ENCODE measurements around the gene ACSM5. TPM values are rescaled to one million over a fixed set of nuclear protein-coding genes. Genes with fewer than 3 reads are reported as not detected.
"Not testable (repeated sequence)": the region's sequence is repeated elsewhere in the genome, so short reads cannot be mapped to it uniquely, and the experiment has no call there.

The ACSM5 gene
- total and polyA plus RNA-seq, 8 donors: 0.25 to 1.3 (median 0.85) TPM

GRCh38 chr16:20483989-20484388 is 74.7 kb downstream of the ACSM5 start:
- intact Hi-C loops (cut with DNase I); H3K27ac ChIP-seq; H3K9me3 ChIP-seq; H3K4me3 ChIP-seq; H3K27me3 ChIP-seq; H3K4me1 ChIP-seq; H3K36me3 ChIP-seq; DNase-seq; FAIRE-seq: not testable (repeated sequence)
- WGBS, 2 donors: 71% methylated on average over 1 of the region's 1 CpG; no CpG with 5 or more reads in 1 of the 2 donors
- peak in 1 of 4 donors; percentile 45 for ATAC-seq

GRCh38 chr16:20484726-20485125 is 75.4 kb downstream of the ACSM5 start:
- H3K4me3 ChIP-seq: no peak overlapping the region
- no peaks in the 10 kb centered on the region for H3K4me1 ChIP-seq
- no peaks in the 10 kb centered on the region for H3K9me3 ChIP-seq
- intact Hi-C loops (cut with DNase I): no loop called here
- no peak overlapping the region for H3K27ac ChIP-seq
- H3K27me3 ChIP-seq: no peaks in the 10 kb centered on the region
- H3K36me3 ChIP-seq: no peaks in the 10 kb centered on the region
- 26 to 64% methylated on average over 1 of the region's 1 CpG for WGBS, 2 donors
- no peak for TF ChIP-seq CTCF (IDR thresholded peaks at IDR 0.05)
- DNase-seq (no peak), ATAC-seq (no peak), FAIRE-seq (no peak)

GRCh38 chr16:20485408-20485807 is 76.1 kb downstream of the ACSM5 start:
- TF ChIP-seq CTCF (IDR thresholded peaks at IDR 0.05): no peak
- no peaks in the 10 kb centered on the region for H3K36me3 ChIP-seq
- intact Hi-C loops (cut with DNase I): no loop called here
- no peaks in the 10 kb centered on the region for H3K9me3 ChIP-seq
- H3K27ac ChIP-seq: no peak overlapping the region
- H3K27me3 ChIP-seq: no peaks in the 10 kb centered on the region
- ATAC-seq (no peak), DNase-seq (no peak), FAIRE-seq (no peak)
- WGBS, 2 donors: 36 to 72% methylated on average over 1 of the region's 1 CpG
- H3K4me1 ChIP-seq: no peaks in the 10 kb centered on the region
- no peak overlapping the region for H3K4me3 ChIP-seq

Other genes starting within 250 kb of the ACSM5 start
- gene GP2, start 82.0 kb upstream of the ACSM5 start, total RNA-seq: over 10,000 TPM; 14,691 to 38,505 (median 27,302) TPM
- gene GP2, start 82.0 kb upstream of the ACSM5 start, polyA plus RNA-seq: over 10,000 TPM in 1 of 2 donors, 1,000 to 10,000 TPM in 1; 7,130 to 10,292 TPM
- 1 to 10 TPM; 1.3 to 9.6 (median 3.4) TPM for gene UMOD, start 56.8 kb upstream of the ACSM5 start, total RNA-seq
- 1 to 10 TPM; 2.3 to 5.5 TPM for gene UMOD, start 56.8 kb upstream of the ACSM5 start, polyA plus RNA-seq
- gene PDILT, start 4.8 kb upstream of the ACSM5 start, total RNA-seq: not detected
- gene PDILT, start 4.8 kb upstream of the ACSM5 start, polyA plus RNA-seq: not detected
- under 1 TPM in 1 of 6 donors, not detected in 5; 0.28 TPM for gene ACSM2A, start 42.0 kb downstream of the ACSM5 start, total RNA-seq
- gene ACSM2A, start 42.0 kb downstream of the ACSM5 start, polyA plus RNA-seq: under 1 TPM in 1 of 2 donors, not detected in 1; 0.56 TPM
- under 1 TPM in 2 of 6 donors, not detected in 4; 0.51 to 0.56 TPM for gene ACSM2B, start 166.8 kb downstream of the ACSM5 start, total RNA-seq
- under 1 TPM; 0.21 to 0.76 TPM for gene ACSM2B, start 166.8 kb downstream of the ACSM5 start, polyA plus RNA-seq